Naive B cell (primary cell): ENCODE data around the gene SELPLG. TPM values are rescaled to one million over a fixed set of nuclear protein-coding genes. Genes with fewer than 3 reads are reported as not detected.

Source experiments
- ATAC-seq, 2 donors: fragments of 150-1000 bp; cut with Tn5 transposase; 2 replicates each; pipeline ENCODE4 v1.10.0; 2021; ENCODE audit warnings: low read depth in 2 of 2, mild to moderate bottlenecking in 2 of 2, moderate library complexity in 2 of 2
- DNase-seq: peaks from one replicate; pipeline ENCODE4 v3.0.0; 2022
- H3K27ac Mint-ChIP-seq, 6 donors: one replicate each; pipeline ENCODE4 v1.8.0; 2020 to 2022; ENCODE audit warnings: mild to moderate bottlenecking in 6 of 6, mixed read lengths in 6 of 6, moderate library complexity in 5 of 6, inconsistent platforms in 2 of 6
- H3K27me3 Mint-ChIP-seq, 3 donors: one replicate each; pipeline ENCODE4 v1.8.0; 2021 to 2022; ENCODE audit warnings: mixed read lengths in 3 of 3, mild to moderate bottlenecking in 1 of 3
- H3K36me3 Mint-ChIP-seq, 2 donors: one replicate each; pipeline ENCODE4 v1.8.0; 2020 to 2022; ENCODE audit warnings: mixed read lengths in 2 of 2, inconsistent platforms in 1 of 2, mild to moderate bottlenecking in 1 of 2
- H3K4me1 Mint-ChIP-seq, 3 donors: one replicate each; pipeline ENCODE4 v1.8.0; 2020 to 2022; ENCODE audit warnings: mixed read lengths in 3 of 3, inconsistent platforms in 1 of 3, mild to moderate bottlenecking in 1 of 3, moderate library complexity in 1 of 3
- H3K4me3 Mint-ChIP-seq, 8 donors: one replicate each; pipeline ENCODE4 v1.8.0; 2020 to 2022; ENCODE audit warnings: mild to moderate bottlenecking in 8 of 8, mixed read lengths in 8 of 8, moderate library complexity in 8 of 8, inconsistent platforms in 2 of 8
- H3K9me3 Mint-ChIP-seq, 7 donors: one replicate each; pipeline ENCODE4 v1.8.0; 2020 to 2022; ENCODE audit warnings: mixed read lengths in 7 of 7, mild to moderate bottlenecking in 5 of 7, inconsistent platforms in 2 of 7, moderate library complexity in 1 of 7
- polyA plus RNA-seq, 6 donors: library from polyadenylated mRNA; unstranded; fragments of 300-500 nt; fragmentation: Illumina TruSeq; gene quantifications; one replicate each; pipeline ENCODE4 v1.2.3, GENCODE V29; 2021; ENCODE audit warnings: low read depth in 6 of 6

Gene SELPLG
- polyA plus RNA-seq, 6 donors from 2014 or later = 28.4 to 56.4 (median 36.0) TPM

GRCh38 chr12:108649669-108650068 lies 16.0 kb upstream of the SELPLG start:
- H3K27me3 Mint-ChIP-seq = no peaks in the 10 kb centered on the region

GRCh38 chr12:108649126-108649525 lies 15.4 kb upstream of the SELPLG start:
- peak overlapping the region in 2 of 6 donors; percentile 52 to 99 for H3K27ac Mint-ChIP-seq
- H3K4me1 Mint-ChIP-seq = peaks cover 51 to 67% (median 64%) of the 10 kb centered on the region in 3 donors
- DNase-seq (no peak), ATAC-seq (no peak)
- peaks cover 12 to 24% of the 10 kb centered on the region in 2 donors for H3K36me3 Mint-ChIP-seq
- H3K27me3 Mint-ChIP-seq = no peaks in the 10 kb centered on the region
- no peaks in the 10 kb centered on the region for H3K9me3 Mint-ChIP-seq
- H3K4me3 Mint-ChIP-seq = no peak overlapping the region

More at GRCh38 chr12:108649669-108650068, 16.0 kb upstream of the SELPLG start:
- H3K36me3 Mint-ChIP-seq = peaks cover 12 to 24% of the 10 kb centered on the region in 2 donors
- H3K9me3 Mint-ChIP-seq = no peaks in the 10 kb centered on the region
- DNase-seq (no peak), ATAC-seq (no peak)
- H3K4me1 Mint-ChIP-seq = peaks cover 54 to 66% (median 65%) of the 10 kb centered on the region in 3 donors
- H3K4me3 Mint-ChIP-seq = no peak overlapping the region
- peak overlapping the region in 4 of 6 donors; percentile 28 to 99 (median 46) for H3K27ac Mint-ChIP-seq

- ATAC-seq = no peak
- H3K27ac Mint-ChIP-seq = peak overlapping the region in 5 of 6 donors; percentile 19 to 99 (median 91)
- H3K27me3 Mint-ChIP-seq = no peaks in the 10 kb centered on the region
- peaks cover 48 to 65% (median 63%) of the 10 kb centered on the region in 3 donors for H3K4me1 Mint-ChIP-seq
- peaks cover 17 to 24% of the 10 kb centered on the region in 2 donors for H3K36me3 Mint-ChIP-seq
- no peaks in the 10 kb centered on the region for H3K9me3 Mint-ChIP-seq
- H3K4me3 Mint-ChIP-seq = peak overlapping the region in 1 of 8 donors; percentile 1
- no peak for DNase-seq
Observed at GRCh38 chr12:108648371-108648770, 14.7 kb upstream of the SELPLG start.

- Mint-ChIP-seq H3K4me3 (peak overlapping the region in 1 of 8 donors; percentile 21), H3K4me1 (peaks cover 42 to 59% (median 56%) of the 10 kb centered on the region in 3 donors), H3K27ac (peak overlapping the region; percentile 82 to 99 (median 92)), H3K9me3 (no peaks in the 10 kb centered on the region), H3K36me3 (peaks cover 17 to 24% of the 10 kb centered on the region in 2 donors), H3K27me3 (no peaks in the 10 kb centered on the region)
- ATAC-seq (no peak), DNase-seq (no peak)
Observed at GRCh38 chr12:108647585-108648287, 14.0 kb upstream of the SELPLG start.

GRCh38 chr12:108646600-108647579 lies 13.2 kb upstream of the SELPLG start:
- Mint-ChIP-seq H3K4me1 (peaks cover 44 to 62% (median 58%) of the 10 kb centered on the region in 3 donors), H3K27ac (peak overlapping the region; percentile 81 to 99 (median 88)), H3K27me3 (no peaks in the 10 kb centered on the region), H3K4me3 (peak overlapping the region in 3 of 8 donors; percentile 21 to 30 (median 28)), H3K36me3 (peaks cover 17 to 24% of the 10 kb centered on the region in 2 donors), H3K9me3 (no peaks in the 10 kb centered on the region)
- DNase-seq (no peak), ATAC-seq (no peak)

GRCh38 chr12:108645686-108646599 lies 12.2 kb upstream of the SELPLG start:
- Mint-ChIP-seq H3K4me1 (peaks cover 53 to 69% (median 68%) of the 10 kb centered on the region in 3 donors), H3K4me3 (peak overlapping the region in 4 of 8 donors; percentile 9 to 28 (median 16)), H3K27me3 (no peaks in the 10 kb centered on the region), H3K36me3 (peaks cover 17 to 24% of the 10 kb centered on the region in 2 donors), H3K9me3 (no peaks in the 10 kb centered on the region), H3K27ac (peak overlapping the region; percentile 43 to 99 (median 82))
- no peak for DNase-seq
- no peak for ATAC-seq

GRCh38 chr12:108644811-108645120 lies 11.1 kb upstream of the SELPLG start:
- Mint-ChIP-seq H3K4me1 (peaks cover 62 to 80% (median 79%) of the 10 kb centered on the region in 3 donors), H3K27me3 (no peaks in the 10 kb centered on the region), H3K36me3 (peaks cover 17 to 24% of the 10 kb centered on the region in 2 donors), H3K4me3 (no peak overlapping the region), H3K9me3 (peaks cover 0 to 2% (median 0%) of the 10 kb centered on the region in 7 donors), H3K27ac (peak overlapping the region in 5 of 6 donors; percentile 19 to 99 (median 92))
- ATAC-seq = no peak
- DNase-seq = no peak

- peak overlapping the region in 2 of 8 donors; percentile 62 to 73 for H3K4me3 Mint-ChIP-seq
- H3K9me3 Mint-ChIP-seq = peaks cover 0 to 2% (median 0%) of the 10 kb centered on the region in 7 donors
- ATAC-seq (no peak), DNase-seq (no peak)
- H3K27ac Mint-ChIP-seq = peak overlapping the region in 5 of 6 donors; percentile 42 to 99 (median 92)
- no peaks in the 10 kb centered on the region for H3K27me3 Mint-ChIP-seq
- H3K4me1 Mint-ChIP-seq = peaks cover 63 to 86% (median 79%) of the 10 kb centered on the region in 3 donors
- peaks cover 14 to 23% of the 10 kb centered on the region in 2 donors for H3K36me3 Mint-ChIP-seq
Observed at GRCh38 chr12:108643941-108644810, 10.5 kb upstream of the SELPLG start.

GRCh38 chr12:108642899-108643654 lies 9.4 kb upstream of the SELPLG start:
- peaks cover 0 to 2% (median 0%) of the 10 kb centered on the region in 7 donors for H3K9me3 Mint-ChIP-seq
- peaks cover 5 to 20% of the 10 kb centered on the region in 2 donors for H3K36me3 Mint-ChIP-seq
- peak overlapping the region; percentile 96 to 99 (median 96) for H3K27ac Mint-ChIP-seq
- peak overlapping the region in 5 of 8 donors; percentile 64 to 88 (median 67) for H3K4me3 Mint-ChIP-seq
- DNase-seq (no peak), ATAC-seq (no peak)
- peaks cover 66 to 90% (median 81%) of the 10 kb centered on the region in 3 donors for H3K4me1 Mint-ChIP-seq
- H3K27me3 Mint-ChIP-seq = no peaks in the 10 kb centered on the region

- peak overlapping the region in 7 of 8 donors; percentile 58 to 89 (median 67) for H3K4me3 Mint-ChIP-seq
- H3K27me3 Mint-ChIP-seq = no peaks in the 10 kb centered on the region
- ATAC-seq (peak; percentile 74 to 76), DNase-seq (peak; percentile 68)
- peaks cover 5 to 20% of the 10 kb centered on the region in 2 donors for H3K36me3 Mint-ChIP-seq
- peaks cover 0 to 2% (median 0%) of the 10 kb centered on the region in 7 donors for H3K9me3 Mint-ChIP-seq
- peak overlapping the region; percentile 96 to 99 (median 96) for H3K27ac Mint-ChIP-seq
- peaks cover 66 to 90% (median 82%) of the 10 kb centered on the region in 3 donors for H3K4me1 Mint-ChIP-seq
Observed at GRCh38 chr12:108642269-108642870, 8.7 kb upstream of the SELPLG start.
